Natural killer cell (primary cell): ENCODE data around the gene ARID5B. TPM values are rescaled to one million over a fixed set of nuclear protein-coding genes. Genes with fewer than 3 reads are reported as not detected.

Source experiments
- ATAC-seq, 3 donors: fragments of 150-1000 bp in 2 of 3; fragments of 200-7000 bp in 1 of 3; cut with Tn5 transposase; 1 replicate in 1 of 3; 2 replicates in 2 of 3; pipeline ENCODE4 v1.10.0; 2021; ENCODE audit warnings: mild to moderate bottlenecking in 2 of 3, moderate library complexity in 2 of 3
- DNase-seq, 2 donors: peaks; one replicate each; pipeline versions ENCODE4 v3.0.0 to v3.0.0-alpha.2; 2013 to 2021; ENCODE audit warnings: mixed read lengths in 1 of 2
- H3K27ac ChIP-seq: one replicate; pipeline ENCODE4 v1.5.1; 2013; ENCODE audit warnings: mild to moderate bottlenecking, low read length
- H3K27me3 ChIP-seq: one replicate; pipeline ENCODE4 v1.6.1; 2013; ENCODE audit warnings: low read length; ENCODE audit not compliant: control insufficient read depth, insufficient read depth
- H3K36me3 ChIP-seq: one replicate; pipeline ENCODE4 v1.6.1; 2013; ENCODE audit warnings: low read length; ENCODE audit not compliant: control insufficient read depth, insufficient read depth
- H3K4me1 ChIP-seq: one replicate; pipeline ENCODE4 v1.6.1; 2013; ENCODE audit warnings: low read length; ENCODE audit not compliant: control insufficient read depth, insufficient read depth
- H3K4me3 ChIP-seq: one replicate; pipeline ENCODE4 v1.5.1; 2013; ENCODE audit warnings: low read length
- H3K9me3 ChIP-seq: one replicate; pipeline ENCODE4 v1.6.1; 2013; ENCODE audit warnings: low read length; ENCODE audit not compliant: control insufficient read depth, insufficient read depth
- H3K27ac Mint-ChIP-seq, 2 donors: one replicate each; pipeline ENCODE4 v1.8.0; 2022; ENCODE audit warnings: mild to moderate bottlenecking in 2 of 2, mixed read lengths in 2 of 2, moderate library complexity in 1 of 2
- H3K27me3 Mint-ChIP-seq, 2 donors: one replicate each; pipeline ENCODE4 v1.8.0; 2022; ENCODE audit warnings: low read depth in 2 of 2, mixed read lengths in 2 of 2
- H3K36me3 Mint-ChIP-seq: one replicate; pipeline ENCODE4 v1.8.0; 2022; ENCODE audit warnings: mixed read lengths
- H3K4me1 Mint-ChIP-seq, 2 donors: one replicate each; pipeline ENCODE4 v1.8.0; 2022; ENCODE audit warnings: mixed read lengths in 2 of 2
- H3K4me3 Mint-ChIP-seq: one replicate; pipeline ENCODE4 v1.8.0; 2022; ENCODE audit warnings: mild to moderate bottlenecking, moderate library complexity, mixed read lengths
- H3K9me3 Mint-ChIP-seq, 2 donors: one replicate each; pipeline ENCODE4 v1.8.0; 2022; ENCODE audit warnings: mixed read lengths in 2 of 2
- WGBS: methylation state at CpG from one replicate; pipeline ENCODE4 v1.1.7; 2013; ENCODE audit warnings: missing lambda C conversion rate; ENCODE audit not compliant: insufficient coverage; 5-methylcytosine and 5-hydroxymethylcytosine counted together
- intact Hi-C: fragments of 100-400 bp; cut with micrococcal nuclease; formaldehyde crosslinking; loops from one replicate; pipeline ENCODE4 v1.14.2; 2022
- total RNA-seq, 4 donors: library from RNA; stranded (reverse); fragments of 120-200 nt in 1 of 4; gene quantifications; one replicate each; pipeline versions ENCODE4 v1.2.3 to v1.2.4, GENCODE V29; 2013 to 2022
- TF ChIP-seq, protein P1 (sequence below): fragments of 200-600 bp; IDR thresholded peaks from one replicate; pipeline ENCODE4 v1.8.0; 2022; ENCODE audit warnings: antibody characterized with exemption

ARID5B gene
- total RNA-seq, 3 donors from 2014 or later (not counting 1 experiment from before 2014, with no cell fraction given) = 22.3 to 44.3 (median 31.3) TPM

- DNase-seq (no peak), ATAC-seq (no peak)
- no peak overlapping the region for H3K4me3 ChIP-seq
- Mint-ChIP-seq H3K27ac (no peak overlapping the region), H3K4me3 (no peak overlapping the region), H3K36me3 (no peaks in the 10 kb centered on the region), H3K27me3 (no peaks in the 10 kb centered on the region), H3K9me3 (no peaks in the 10 kb centered on the region), H3K4me1 (peaks cover 34 to 36% of the 10 kb centered on the region in 2 donors)
- TF ChIP-seq, protein P1, sequence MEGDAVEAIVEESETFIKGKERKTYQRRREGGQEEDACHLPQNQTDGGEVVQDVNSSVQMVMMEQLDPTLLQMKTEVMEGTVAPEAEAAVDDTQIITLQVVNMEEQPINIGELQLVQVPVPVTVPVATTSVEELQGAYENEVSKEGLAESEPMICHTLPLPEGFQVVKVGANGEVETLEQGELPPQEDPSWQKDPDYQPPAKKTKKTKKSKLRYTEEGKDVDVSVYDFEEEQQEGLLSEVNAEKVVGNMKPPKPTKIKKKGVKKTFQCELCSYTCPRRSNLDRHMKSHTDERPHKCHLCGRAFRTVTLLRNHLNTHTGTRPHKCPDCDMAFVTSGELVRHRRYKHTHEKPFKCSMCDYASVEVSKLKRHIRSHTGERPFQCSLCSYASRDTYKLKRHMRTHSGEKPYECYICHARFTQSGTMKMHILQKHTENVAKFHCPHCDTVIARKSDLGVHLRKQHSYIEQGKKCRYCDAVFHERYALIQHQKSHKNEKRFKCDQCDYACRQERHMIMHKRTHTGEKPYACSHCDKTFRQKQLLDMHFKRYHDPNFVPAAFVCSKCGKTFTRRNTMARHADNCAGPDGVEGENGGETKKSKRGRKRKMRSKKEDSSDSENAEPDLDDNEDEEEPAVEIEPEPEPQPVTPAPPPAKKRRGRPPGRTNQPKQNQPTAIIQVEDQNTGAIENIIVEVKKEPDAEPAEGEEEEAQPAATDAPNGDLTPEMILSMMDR = no peak
- H3K9me3 ChIP-seq = no peaks in the 10 kb centered on the region
- WGBS = 83% methylated on average over 7 of the region's 8 CpGs
- no peaks in the 10 kb centered on the region for H3K4me1 ChIP-seq
- peak overlapping the region; percentile 83 for H3K27ac ChIP-seq
- intact Hi-C loops = no loop called here
- H3K36me3 ChIP-seq = no peaks in the 10 kb centered on the region
- H3K27me3 ChIP-seq = no peaks in the 10 kb centered on the region
Observed at GRCh38 chr10:62019013-62019684, 117.7 kb downstream of the ARID5B start.

GRCh38 chr10:62019685-62020359 lies 118.3 kb downstream of the ARID5B start:
- no peaks in the 10 kb centered on the region for H3K27me3 ChIP-seq
- intact Hi-C loops = no loop called here
- DNase-seq = no peak
- no peaks in the 10 kb centered on the region for H3K36me3 ChIP-seq
- 86% methylated on average over 4 of the region's 6 CpGs for WGBS
- Mint-ChIP-seq H3K9me3 (no peaks in the 10 kb centered on the region), H3K36me3 (no peaks in the 10 kb centered on the region), H3K4me3 (no peak overlapping the region), H3K27me3 (no peaks in the 10 kb centered on the region), H3K27ac (no peak overlapping the region), H3K4me1 (peaks cover 31 to 38% of the 10 kb centered on the region in 2 donors)
- no peaks in the 10 kb centered on the region for H3K4me1 ChIP-seq
- peak overlapping the region; percentile 83 for H3K27ac ChIP-seq
- ATAC-seq = no peak
- no peaks in the 10 kb centered on the region for H3K9me3 ChIP-seq
- TF ChIP-seq, protein P1 = no peak
- no peak overlapping the region for H3K4me3 ChIP-seq

DNA sequence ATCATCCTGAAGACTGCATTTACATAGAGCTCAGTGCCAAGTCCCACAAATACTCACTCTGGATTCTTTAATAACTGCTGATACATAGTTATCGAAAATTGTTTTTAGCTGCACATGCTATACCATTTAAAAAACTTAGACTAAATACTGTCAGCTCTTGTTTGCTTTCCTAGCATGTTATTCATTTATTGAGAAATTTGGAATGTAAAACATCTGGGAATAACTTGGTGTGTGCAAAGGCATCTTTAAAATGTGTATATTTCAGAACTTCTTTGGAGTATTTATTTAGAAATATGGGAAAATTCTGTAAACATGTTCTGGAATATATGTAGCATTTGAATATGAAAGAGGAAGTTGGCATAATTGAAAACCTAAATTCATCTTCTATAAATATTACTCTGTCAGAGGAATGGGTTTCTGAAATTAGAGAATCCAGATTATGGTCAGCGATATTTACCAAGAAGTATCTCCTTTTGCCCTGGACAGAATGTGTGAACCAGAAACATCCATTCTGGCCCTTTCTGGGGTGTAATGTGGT lies 119.7 kb downstream of the ARID5B start:
- no peaks in the 10 kb centered on the region for H3K9me3 Mint-ChIP-seq
- no CpG with 5 or more reads among the region's 2 CpGs for WGBS
- intact Hi-C loops = no loop called here
- H3K4me3 ChIP-seq = no peak overlapping the region
- H3K36me3 Mint-ChIP-seq = no peaks in the 10 kb centered on the region
- DNase-seq (no peak), ATAC-seq (no peak)
- no peaks in the 10 kb centered on the region for H3K9me3 ChIP-seq
- peak overlapping the region; percentile 83 for H3K27ac ChIP-seq
- no peak overlapping the region for H3K4me3 Mint-ChIP-seq
- H3K4me1 ChIP-seq = no peaks in the 10 kb centered on the region
- TF ChIP-seq, protein P1 = no peak
- H3K27me3 Mint-ChIP-seq = no peaks in the 10 kb centered on the region
- no peak overlapping the region for H3K27ac Mint-ChIP-seq
- H3K4me1 Mint-ChIP-seq = peaks cover 43 to 48% of the 10 kb centered on the region in 2 donors
- no peaks in the 10 kb centered on the region for H3K27me3 ChIP-seq
- no peaks in the 10 kb centered on the region for H3K36me3 ChIP-seq
